SK-N-SH (cell line): ENCODE data around the gene CAPZA3.

Source experiments
- EZH2phosphoT487 ChIP-seq: fragments of 200-600 bp; sonication (generic); IDR thresholded peaks from 2 replicates; pipeline ENCODE4 v1.6.1; 2017; ENCODE audit warnings: low read depth, mixed run types, mild to moderate bottlenecking, antibody characterized with exemption, moderate library complexity, borderline replicate concordance
- POLR2AphosphoS5 ChIP-seq: IDR thresholded peaks from 2 replicates; pipeline ENCODE4 v1.6.1; 2012; ENCODE audit warnings: low read depth, low read length
- TF ChIP-seq, protein P1 (sequence below): fragments of 200-600 bp; sonication (generic); IDR thresholded peaks from 2 replicates; pipeline ENCODE4 v1.6.1; 2017; ENCODE audit warnings: antibody characterized with exemption, mild to moderate bottlenecking, moderate library complexity

DNA sequence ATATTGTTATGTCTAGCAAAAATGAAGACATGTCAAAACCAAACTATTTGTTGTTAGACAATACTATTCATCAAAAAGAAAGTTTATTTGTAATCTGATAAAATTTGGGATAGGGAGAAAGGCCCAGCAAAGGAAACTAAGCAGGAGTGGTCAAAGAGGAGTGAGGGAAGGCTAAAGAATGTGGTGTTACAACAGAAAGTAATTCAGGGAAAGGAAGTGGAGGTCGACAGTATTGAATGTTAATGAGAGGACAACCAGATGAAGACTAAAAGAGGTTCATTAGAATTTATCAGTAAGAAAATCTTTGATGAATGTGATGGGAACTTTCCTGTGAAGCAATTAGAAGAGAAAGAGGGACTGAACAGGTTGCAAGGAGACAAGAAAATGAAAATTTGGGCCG, 34.0 kb upstream of the CAPZA3 start:
- TF ChIP-seq EZH2phosphoT487, result no peak
- no peak for TF ChIP-seq POLR2AphosphoS5
- TF ChIP-seq, protein P1, sequence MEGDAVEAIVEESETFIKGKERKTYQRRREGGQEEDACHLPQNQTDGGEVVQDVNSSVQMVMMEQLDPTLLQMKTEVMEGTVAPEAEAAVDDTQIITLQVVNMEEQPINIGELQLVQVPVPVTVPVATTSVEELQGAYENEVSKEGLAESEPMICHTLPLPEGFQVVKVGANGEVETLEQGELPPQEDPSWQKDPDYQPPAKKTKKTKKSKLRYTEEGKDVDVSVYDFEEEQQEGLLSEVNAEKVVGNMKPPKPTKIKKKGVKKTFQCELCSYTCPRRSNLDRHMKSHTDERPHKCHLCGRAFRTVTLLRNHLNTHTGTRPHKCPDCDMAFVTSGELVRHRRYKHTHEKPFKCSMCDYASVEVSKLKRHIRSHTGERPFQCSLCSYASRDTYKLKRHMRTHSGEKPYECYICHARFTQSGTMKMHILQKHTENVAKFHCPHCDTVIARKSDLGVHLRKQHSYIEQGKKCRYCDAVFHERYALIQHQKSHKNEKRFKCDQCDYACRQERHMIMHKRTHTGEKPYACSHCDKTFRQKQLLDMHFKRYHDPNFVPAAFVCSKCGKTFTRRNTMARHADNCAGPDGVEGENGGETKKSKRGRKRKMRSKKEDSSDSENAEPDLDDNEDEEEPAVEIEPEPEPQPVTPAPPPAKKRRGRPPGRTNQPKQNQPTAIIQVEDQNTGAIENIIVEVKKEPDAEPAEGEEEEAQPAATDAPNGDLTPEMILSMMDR, result no peak
